Measurements from ENCODE around the gene PARP15. TPM values are rescaled to one million over a fixed set of nuclear protein-coding genes. Genes with fewer than 3 reads are reported as not detected.

PARP15 gene
- total and polyA plus RNA-seq, 3 donors from 2014 or later: 1.5 to 4.8 (median 3.7) TPM

DNA sequence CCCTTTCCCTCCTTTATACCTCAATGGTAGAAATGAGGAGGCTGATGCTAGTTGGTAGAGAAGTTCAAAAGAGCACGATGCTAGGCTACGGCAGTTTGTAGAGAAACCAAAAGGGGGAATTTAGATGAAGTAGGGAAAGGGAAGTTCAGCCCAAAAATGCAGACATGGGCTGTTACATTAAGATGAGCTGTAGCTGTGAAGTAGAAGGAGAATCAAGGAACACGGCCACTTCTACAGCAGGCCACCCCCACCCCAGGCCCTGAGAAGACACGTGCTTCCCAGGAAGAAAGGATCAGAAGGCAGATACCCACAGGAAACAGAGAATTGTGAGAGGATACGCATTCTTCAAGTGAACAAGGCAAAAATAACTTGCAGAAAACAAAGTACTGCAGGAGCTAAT, 101.1 kb downstream of the PARP15 start:
- Histone ChIP-seq H3K9me3 (no peaks in the 10 kb centered on the region), H3K4me1 (peaks cover 24% of the 10 kb centered on the region), H3K27me3 (no peaks in the 10 kb centered on the region), H3K27ac (peak overlapping the region in 1 of 2 donors; percentile 96), H3K36me3 (ENCODE audit: low read depth, missing control alignments) (no peaks in the 10 kb centered on the region), H3K4me3 (no peak overlapping the region)
- TF ChIP-seq POLR2A (IDR thresholded peaks at IDR 0.05): no peak
- TF ChIP-seq, protein P1, sequence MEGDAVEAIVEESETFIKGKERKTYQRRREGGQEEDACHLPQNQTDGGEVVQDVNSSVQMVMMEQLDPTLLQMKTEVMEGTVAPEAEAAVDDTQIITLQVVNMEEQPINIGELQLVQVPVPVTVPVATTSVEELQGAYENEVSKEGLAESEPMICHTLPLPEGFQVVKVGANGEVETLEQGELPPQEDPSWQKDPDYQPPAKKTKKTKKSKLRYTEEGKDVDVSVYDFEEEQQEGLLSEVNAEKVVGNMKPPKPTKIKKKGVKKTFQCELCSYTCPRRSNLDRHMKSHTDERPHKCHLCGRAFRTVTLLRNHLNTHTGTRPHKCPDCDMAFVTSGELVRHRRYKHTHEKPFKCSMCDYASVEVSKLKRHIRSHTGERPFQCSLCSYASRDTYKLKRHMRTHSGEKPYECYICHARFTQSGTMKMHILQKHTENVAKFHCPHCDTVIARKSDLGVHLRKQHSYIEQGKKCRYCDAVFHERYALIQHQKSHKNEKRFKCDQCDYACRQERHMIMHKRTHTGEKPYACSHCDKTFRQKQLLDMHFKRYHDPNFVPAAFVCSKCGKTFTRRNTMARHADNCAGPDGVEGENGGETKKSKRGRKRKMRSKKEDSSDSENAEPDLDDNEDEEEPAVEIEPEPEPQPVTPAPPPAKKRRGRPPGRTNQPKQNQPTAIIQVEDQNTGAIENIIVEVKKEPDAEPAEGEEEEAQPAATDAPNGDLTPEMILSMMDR (IDR thresholded peaks at IDR 0.05): no peak
- intact Hi-C loops (cut with DNase I; ENCODE audit: low total_unique reads): no loop called here
- DNase-seq: no peak
- 56 to 57% methylated on average over 5 of the region's 5 CpGs for WGBS, 2 donors

DNA sequence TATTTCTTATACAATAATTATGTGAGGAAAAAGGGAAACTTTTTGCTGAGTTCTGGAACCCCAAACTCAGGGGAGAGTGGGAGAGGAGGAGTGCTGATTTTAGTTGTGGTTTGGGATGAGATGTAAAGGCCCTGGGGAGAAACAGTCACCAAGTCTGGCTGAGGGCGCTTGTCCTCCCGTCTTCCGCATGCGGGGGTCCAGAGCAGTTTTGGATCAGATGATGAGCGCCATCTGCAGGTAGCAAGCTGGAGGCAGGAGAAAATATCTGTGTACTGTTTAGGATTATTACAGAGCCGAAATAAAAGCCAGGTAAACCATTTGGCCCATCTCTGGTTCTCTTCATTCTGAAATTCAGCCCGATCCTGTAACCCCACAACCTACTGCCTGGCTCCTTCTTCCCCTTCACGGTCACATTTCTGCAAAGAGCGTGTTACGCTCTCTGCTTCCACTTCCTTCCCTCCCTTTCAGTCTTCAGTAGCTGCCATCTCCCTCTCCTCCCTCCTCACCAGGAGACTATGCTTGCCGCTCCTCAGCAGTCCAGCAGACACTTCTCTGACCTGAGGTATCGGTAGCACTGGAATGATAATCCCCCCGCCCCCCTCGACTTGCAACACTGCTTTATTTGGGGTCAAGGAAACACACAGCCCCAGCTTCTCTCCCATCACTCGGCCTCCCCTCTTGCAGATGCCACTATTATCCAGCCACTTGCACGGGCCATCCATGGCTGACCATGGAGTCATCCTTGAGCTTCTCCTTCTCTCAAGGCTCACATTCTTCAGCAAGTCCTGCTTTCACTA, 101.8 kb downstream of the PARP15 start:
- peaks cover 24% of the 10 kb centered on the region for H3K4me1 ChIP-seq
- TF ChIP-seq, protein P1 (IDR thresholded peaks at IDR 0.05): peak; percentile 42 to 81 (median 80)
- TF ChIP-seq POLR2A (IDR thresholded peaks at IDR 0.05): peak; percentile 5
- intact Hi-C loops (cut with DNase I; ENCODE audit: low total_unique reads): no loop called here
- no peaks in the 10 kb centered on the region for H3K36me3 ChIP-seq (ENCODE audit: low read depth, missing control alignments)
- peak; percentile 89 for DNase-seq
- H3K4me3 ChIP-seq: peak overlapping the region; percentile 10 to 90
- no peaks in the 10 kb centered on the region for H3K9me3 ChIP-seq
- 0 to 3% methylated on average over 16 of the region's 16 CpGs for WGBS, 2 donors
- H3K27me3 ChIP-seq: no peaks in the 10 kb centered on the region
- H3K27ac ChIP-seq: peak overlapping the region; percentile 96 to 97

DNA sequence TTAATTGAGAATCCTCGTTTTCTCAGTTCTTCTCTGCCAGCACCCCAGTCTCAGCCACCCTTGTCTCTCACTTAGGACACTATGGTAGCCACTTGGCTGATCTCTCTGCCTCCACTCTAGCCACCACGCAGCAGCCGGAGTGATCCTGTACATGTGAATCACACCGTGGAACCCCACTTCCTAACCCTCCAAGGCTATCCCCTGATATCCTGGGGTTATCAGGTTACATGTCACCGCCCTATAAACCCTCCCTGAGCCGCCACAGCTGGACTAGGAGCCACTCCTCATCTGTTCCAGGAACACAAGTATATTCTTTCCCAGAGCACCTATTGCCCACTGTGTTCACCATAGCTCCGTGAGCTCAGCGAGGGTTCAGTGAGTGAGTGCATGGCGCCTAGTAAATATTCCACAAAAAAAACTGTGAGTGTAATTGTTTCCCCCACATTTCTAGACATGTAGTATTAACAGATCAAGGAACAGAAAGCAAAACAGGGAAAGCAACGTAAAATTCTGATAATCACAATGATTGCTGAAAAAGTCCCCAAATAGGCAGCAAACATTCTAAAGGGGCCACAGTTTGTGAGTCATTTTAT, 102.5 kb downstream of the PARP15 start:
- Histone ChIP-seq H3K27me3 (no peaks in the 10 kb centered on the region), H3K9me3 (no peaks in the 10 kb centered on the region), H3K4me1 (peaks cover 24% of the 10 kb centered on the region), H3K4me3 (peak overlapping the region; percentile 88 to 90), H3K36me3 (ENCODE audit: low read depth, missing control alignments) (no peaks in the 10 kb centered on the region), H3K27ac (peak overlapping the region; percentile 96 to 97)
- intact Hi-C loops (cut with DNase I; ENCODE audit: low total_unique reads): loop anchor here (5.0 kb wide), 1 partner anchor 118 kb away; the partner anchor contains the start of genes DTX3L and PARP9
- WGBS, 2 donors: 9 to 13% methylated on average over 10 of the region's 10 CpGs
- no peak for TF ChIP-seq POLR2A (IDR thresholded peaks at IDR 0.05)
- TF ChIP-seq, protein P1 (IDR thresholded peaks at IDR 0.05): no peak
- DNase-seq: peak; percentile 26

DNA sequence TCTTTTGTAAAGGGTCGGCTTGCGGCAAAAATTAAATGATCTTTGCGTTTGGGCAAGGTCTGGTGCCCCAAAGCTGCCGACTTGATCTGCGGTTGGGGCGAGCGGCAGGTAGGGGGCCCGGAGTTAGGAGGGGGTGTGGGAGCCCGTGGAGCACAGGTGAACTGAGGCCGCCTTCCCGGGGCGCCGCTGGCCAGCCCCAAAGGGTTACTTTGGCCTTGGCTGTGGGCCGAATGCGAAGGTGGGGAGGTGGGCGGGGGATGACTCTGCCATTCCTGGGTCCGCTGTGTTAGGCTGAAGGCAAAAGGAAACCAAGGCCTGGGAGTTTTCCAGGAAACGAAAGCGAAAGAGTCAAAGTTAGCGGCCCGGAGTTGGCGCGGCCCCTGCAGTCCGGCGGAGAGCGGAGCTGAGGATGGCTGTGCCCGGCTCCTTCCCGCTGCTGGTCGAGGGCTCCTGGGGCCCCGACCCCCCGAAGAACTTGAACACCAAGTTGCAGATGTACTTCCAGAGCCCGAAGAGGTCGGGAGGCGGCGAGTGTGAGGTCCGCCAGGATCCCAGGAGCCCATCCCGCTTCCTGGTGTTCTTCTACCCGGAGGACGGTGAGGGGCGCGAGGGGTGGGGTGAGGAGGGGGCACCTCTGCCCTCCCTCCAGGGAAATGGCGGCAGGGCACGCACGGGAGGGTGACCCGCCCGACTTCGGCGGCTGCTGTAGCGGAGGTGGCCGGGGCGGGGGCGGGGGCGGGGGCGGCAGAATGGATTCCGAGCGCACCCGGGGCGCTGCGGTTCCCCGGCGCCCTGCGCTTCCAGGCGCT, 103.2 kb downstream of the PARP15 start, which contains the start of gene PARP14:
Gene PARP14, plus strand, starts transcription at position 365 of the 809 bp plus-strand sequence. Its CDS starts 45 bp downstream, at position 410.
- H3K27ac ChIP-seq: peak within 1 kb of the TSS; percentile 96 to 97
- H3K4me1 ChIP-seq: peaks cover 24% of the 10 kb centered on the region
- WGBS, 2 donors: 0 to 1% methylated on average over 52 to 53 of the region's 63 CpGs
- intact Hi-C loops (cut with DNase I; ENCODE audit: low total_unique reads): loop anchor here (5.0 kb wide), 1 partner anchor 118 kb away; the partner anchor contains the start of genes DTX3L and PARP9
- H3K9me3 ChIP-seq: no peaks in the 10 kb centered on the region
- peak within 1 kb of the TSS; percentile 88 to 90 for H3K4me3 ChIP-seq
- TF ChIP-seq, protein P1 (IDR thresholded peaks at IDR 0.05): no peak
- TF ChIP-seq POLR2A (IDR thresholded peaks at IDR 0.05): no peak
- DNase-seq: peak; percentile 64
- no peaks in the 10 kb centered on the region for H3K27me3 ChIP-seq
- H3K36me3 ChIP-seq (ENCODE audit: low read depth, missing control alignments): no peaks in the 10 kb centered on the region

All from testis (tissue), 3 donors.